ENCODE results near the gene MRTO4.
A peak's percentile ranks its signal among the peaks of the same experiment; 100 is the strongest.
"Not testable (repeated sequence)": the region's sequence is repeated elsewhere in the genome, so short reads cannot be mapped to it uniquely, and the experiment has no call there.

The MRTO4 gene

DNA sequence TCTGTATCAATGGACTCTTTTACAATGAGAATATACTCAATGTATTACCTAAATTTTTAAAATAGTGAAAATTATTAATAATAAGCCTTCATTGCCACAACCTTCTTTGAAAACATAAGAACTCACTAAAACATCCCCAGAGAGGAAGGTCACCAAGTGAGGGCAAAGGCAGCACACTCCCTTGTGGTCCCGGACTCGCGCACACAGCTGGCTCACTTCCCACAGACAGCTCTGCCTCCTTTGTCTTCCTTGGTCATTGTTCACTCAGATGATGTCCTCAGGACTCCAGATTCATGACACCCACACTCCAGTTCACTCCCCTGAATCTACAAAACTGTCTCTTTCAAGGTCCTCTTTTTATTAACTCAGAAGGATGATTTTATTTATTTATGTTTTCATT is 22.4 kb upstream of the MRTO4 start:
- DNase-seq (ENCODE audit: low spot score) = no peak
- in situ Hi-C loops (cut with MboI; ENCODE audit: low pct_unique_long_range_greater_than_20kb, low sequenced_read_pairs, unreplicated experiment) = no loop called here
- TF ChIP-seq, protein P1, sequence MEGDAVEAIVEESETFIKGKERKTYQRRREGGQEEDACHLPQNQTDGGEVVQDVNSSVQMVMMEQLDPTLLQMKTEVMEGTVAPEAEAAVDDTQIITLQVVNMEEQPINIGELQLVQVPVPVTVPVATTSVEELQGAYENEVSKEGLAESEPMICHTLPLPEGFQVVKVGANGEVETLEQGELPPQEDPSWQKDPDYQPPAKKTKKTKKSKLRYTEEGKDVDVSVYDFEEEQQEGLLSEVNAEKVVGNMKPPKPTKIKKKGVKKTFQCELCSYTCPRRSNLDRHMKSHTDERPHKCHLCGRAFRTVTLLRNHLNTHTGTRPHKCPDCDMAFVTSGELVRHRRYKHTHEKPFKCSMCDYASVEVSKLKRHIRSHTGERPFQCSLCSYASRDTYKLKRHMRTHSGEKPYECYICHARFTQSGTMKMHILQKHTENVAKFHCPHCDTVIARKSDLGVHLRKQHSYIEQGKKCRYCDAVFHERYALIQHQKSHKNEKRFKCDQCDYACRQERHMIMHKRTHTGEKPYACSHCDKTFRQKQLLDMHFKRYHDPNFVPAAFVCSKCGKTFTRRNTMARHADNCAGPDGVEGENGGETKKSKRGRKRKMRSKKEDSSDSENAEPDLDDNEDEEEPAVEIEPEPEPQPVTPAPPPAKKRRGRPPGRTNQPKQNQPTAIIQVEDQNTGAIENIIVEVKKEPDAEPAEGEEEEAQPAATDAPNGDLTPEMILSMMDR (IDR thresholded peaks at IDR 0.05; ENCODE audit: extremely low read depth, insufficient read depth, missing control alignments) = no peak

DNA sequence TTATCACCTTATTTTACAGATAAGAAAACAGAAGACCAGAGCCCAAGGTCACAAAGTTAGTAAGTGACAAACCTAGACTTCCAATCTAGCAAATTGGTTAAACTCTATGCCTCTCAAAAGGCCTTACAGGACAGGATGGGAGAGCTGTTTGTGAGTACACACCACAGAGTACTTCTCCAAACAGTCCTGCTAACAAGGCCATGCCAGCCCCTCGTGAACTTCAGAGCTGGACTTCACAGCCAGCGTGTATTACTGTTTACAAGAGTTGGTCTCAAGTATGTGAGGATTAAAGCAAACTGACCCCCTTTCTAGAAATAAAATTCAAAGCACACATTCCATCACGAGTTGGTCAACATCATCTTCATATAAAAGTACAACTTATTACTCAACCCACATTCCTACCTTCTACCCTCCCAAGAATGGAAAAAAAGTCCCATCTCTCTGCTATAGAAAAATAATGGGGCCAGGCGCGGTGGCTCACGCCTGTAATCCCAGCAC is 21.7 kb upstream of the MRTO4 start:
- TF ChIP-seq, protein P1 (IDR thresholded peaks at IDR 0.05; ENCODE audit: extremely low read depth, insufficient read depth, missing control alignments) = no peak
- in situ Hi-C loops (cut with MboI; ENCODE audit: low pct_unique_long_range_greater_than_20kb, low sequenced_read_pairs, unreplicated experiment) = no loop called here
- no peak for DNase-seq (ENCODE audit: low spot score)

DNA sequence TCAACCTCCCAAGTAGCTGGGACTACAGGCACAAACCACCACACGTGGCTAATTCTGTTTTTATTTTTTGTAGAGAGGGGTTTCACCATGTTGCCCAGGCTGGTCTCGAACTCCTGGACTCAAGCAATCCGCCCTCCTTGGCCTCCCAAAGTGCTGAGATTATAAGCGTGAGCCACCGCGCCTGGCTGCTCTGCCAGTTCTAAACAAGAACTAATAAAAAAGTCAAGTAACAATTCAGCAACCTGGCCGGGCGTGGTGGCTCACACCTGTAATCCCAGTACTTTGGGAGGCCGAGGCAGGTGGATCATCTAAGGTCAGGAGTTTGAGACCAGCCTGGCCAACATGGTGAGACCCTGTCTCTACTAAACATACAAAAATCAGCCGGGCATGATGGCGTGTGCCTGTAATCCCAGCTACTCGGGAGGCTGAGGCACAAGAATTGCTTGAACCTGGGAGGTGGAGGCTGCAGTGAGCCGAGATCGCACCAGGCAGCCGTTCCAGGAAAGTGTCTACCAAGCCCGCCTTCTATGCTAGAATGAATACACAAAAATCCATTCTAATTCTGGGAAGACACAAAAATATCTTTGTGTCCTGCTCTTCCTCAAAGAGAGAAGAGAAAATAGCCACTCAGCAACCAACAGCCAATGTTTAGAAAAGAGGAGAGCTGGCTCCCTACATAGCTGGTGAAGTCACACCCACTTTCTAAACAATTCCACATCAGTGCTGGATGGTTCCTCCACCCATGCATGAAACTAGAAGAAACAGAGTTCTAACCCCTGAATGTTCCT is 19.7 kb upstream of the MRTO4 start:
- in situ Hi-C loops (cut with MboI; ENCODE audit: low pct_unique_long_range_greater_than_20kb, low sequenced_read_pairs, unreplicated experiment); DNase-seq (ENCODE audit: low spot score): not testable (repeated sequence)

DNA sequence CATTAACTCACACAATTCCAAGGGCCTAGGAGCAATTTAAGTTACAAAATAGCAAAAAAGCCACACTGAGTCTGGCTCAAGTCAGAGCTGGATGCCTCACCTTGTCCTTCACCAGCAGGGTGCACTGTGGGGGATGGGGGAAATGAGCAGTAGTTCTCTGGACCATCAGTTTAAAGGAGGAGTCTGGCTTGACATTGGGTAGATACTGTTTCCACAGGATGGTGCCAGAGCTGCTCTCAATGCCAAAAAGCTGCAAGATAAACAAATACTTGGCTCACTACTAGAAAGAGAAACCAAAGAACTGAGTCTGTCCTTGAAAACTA is 19.1 kb upstream of the MRTO4 start:
- DNase-seq (ENCODE audit: low spot score) = no peak
- TF ChIP-seq, protein P1 (IDR thresholded peaks at IDR 0.05; ENCODE audit: extremely low read depth, insufficient read depth, missing control alignments) = no peak
- in situ Hi-C loops (cut with MboI; ENCODE audit: low pct_unique_long_range_greater_than_20kb, low sequenced_read_pairs, unreplicated experiment) = no loop called here

DNA sequence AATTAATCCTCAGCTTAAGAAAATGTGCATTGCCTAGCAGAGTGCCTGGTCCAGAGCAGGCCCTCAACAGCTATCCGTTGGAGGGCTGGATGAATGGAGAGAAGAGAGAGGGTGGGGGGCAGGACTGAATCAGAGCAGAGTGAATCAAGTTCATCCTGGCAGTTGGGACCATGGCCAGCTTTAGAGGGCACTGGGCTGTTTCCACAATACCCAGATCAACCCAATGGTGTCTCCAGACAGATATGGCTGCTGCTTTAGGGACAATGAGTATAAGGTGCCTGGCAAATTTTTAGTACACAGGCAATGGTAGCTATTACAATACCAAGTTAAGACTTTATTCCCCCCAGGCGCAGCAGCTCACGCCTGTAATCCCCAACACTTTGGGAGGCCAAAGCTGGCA is 17.4 kb upstream of the MRTO4 start:
- TF ChIP-seq, protein P1 (IDR thresholded peaks at IDR 0.05; ENCODE audit: extremely low read depth, insufficient read depth, missing control alignments) = no peak
- in situ Hi-C loops (cut with MboI; ENCODE audit: low pct_unique_long_range_greater_than_20kb, low sequenced_read_pairs, unreplicated experiment) = no loop called here
- DNase-seq (ENCODE audit: low spot score) = no peak

DNA sequence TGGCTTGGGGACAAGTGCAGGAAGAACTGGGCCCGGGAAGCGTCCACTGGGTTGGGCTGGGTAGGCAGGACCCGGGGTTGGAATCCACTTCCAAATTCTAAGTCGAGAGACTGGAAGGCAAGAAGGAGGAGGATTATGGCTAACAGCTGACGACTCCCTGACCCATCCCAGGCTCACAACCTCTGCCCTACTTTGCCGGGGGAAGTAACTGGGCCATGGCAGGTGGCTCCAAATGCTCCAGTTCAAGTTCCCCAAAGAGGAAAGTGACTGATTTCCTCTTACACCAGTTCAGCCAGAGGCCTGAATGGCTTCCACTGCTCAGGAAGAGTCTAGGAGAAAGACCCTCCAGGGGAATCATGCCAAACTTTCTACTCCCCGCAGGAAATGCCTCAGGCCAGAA is 11.7 kb upstream of the MRTO4 start:
- in situ Hi-C loops (cut with MboI; ENCODE audit: low pct_unique_long_range_greater_than_20kb, low sequenced_read_pairs, unreplicated experiment) = no loop called here
- no peak for DNase-seq (ENCODE audit: low spot score)
- TF ChIP-seq, protein P1 (IDR thresholded peaks at IDR 0.05; ENCODE audit: extremely low read depth, insufficient read depth, missing control alignments) = no peak

DNA sequence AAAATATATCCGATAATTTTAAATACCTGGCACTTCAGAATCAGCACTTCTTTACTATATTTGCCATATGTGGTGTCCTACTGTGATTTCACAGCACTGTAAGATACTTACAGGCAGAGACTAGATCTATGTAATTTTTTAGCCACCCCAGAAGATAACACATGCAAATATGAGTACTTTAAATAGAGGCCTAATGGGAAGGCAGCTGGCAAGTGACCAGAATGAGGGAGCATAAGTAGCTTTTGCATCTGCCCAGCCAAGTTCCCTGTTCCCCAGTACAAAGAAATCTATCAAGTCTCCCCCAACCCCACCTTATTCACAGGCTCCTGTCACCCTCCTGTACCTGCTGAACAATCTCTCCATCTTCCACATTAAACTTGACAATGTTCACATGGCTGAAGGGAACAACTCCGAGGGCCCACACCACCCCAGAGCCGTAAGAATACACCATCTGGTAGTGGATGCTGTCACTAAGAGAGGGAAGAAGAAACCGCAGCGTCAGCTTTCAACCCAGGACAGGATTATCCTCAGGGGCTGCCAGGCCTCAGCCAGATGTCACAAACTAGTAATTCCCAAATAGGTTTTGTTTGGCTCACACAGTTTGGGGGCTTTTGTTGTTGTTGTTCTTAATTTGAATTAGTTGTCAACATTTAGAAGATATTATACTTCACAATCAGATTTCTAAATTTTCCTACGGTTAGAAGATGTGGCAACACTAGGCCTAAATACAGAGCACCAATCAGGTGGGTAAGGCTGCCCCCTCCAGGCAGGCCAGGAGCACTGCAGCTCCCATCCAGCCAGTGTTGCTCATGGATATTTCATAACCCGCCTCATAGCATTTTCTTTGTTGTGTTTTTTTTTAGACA is 10.7 kb upstream of the MRTO4 start:
- TF ChIP-seq, protein P1 (IDR thresholded peaks at IDR 0.05; ENCODE audit: extremely low read depth, insufficient read depth, missing control alignments) = peak; percentile 96
- in situ Hi-C loops (cut with MboI; ENCODE audit: low pct_unique_long_range_greater_than_20kb, low sequenced_read_pairs, unreplicated experiment) = no loop called here
- DNase-seq (ENCODE audit: low spot score) = peak; percentile 79
